DMS53 treated with DMSO at 0.1 percent for 48 hours (cell line): ENCODE data around the gene RBCK1.
"Not testable (repeated sequence)": the region's sequence is repeated elsewhere in the genome, so short reads cannot be mapped to it uniquely, and the experiment has no call there.

Experiments used
- DNase-seq: peaks from one replicate; lab custom pipeline; 2025; ENCODE audit not compliant: unreplicated experiment; lab: John Stamatoyannopoulos, UW

Gene RBCK1

DNA sequence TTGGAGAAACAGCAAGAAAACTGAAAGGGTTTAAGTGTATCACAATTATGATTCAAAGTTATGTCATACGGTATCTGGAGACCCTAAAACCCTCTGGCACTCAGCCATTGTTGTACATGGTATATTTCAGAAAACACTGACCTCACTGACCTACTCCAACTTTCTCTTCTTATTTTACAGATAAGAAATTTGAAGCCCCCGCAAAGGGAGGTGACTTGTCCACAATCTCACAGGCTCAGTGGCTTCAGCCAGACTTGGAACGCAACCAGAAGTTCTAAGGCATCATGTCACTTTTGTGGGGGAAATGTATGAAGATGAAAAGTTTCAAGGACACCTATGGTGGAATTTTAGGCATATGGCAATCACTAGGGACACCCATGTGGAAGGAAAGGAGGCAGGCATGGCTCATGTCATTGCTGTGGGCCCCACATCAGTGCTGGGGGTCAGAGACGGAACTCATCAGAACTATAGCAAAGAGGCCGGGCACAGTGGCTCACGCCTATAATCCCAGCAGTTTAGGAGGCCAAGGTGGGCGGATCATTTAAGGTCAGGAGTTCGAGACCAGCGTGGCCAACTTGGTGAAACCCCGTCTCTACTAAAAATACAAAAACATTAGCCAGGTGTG, 32.7 kb upstream of the RBCK1 start:
- DNase-seq, result no peak

DNA sequence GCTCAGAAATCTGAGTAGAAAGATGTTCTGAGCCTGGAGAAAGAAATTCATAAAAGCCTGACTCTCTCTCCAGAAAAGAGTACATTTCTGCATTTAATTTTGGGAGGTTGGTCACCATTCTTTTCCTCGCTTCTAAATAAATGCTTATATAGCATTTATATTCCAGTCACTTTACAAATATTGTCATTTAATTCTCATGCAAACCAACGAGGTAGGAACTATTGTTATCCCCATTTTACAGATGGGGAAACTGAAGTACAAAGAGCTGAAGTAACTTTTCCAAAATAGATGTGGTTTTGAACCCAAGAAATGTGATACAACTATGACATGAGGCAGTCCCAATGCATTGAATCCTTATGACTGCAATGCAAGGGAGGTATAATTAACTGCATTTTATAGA, 32.0 kb upstream of the RBCK1 start:
- DNase-seq, result no peak

DNA sequence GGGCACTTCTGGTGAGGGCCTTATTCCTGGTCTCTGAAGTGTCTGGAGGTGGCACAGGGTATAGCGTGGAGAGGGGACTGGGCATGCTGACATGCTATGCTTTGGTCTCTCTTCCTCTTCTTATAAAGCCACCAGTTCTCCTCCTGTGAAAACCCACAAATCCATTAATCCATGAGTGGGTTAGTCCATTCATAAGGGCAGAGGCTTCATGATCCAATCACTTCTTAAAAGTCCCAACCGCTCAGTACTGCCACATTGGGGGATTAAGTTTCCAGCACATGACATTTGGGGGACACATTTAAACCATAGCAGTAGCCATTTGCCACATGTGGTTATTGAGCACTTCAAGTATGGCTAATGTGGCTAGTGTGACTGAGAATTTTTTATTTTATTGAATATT, 31.3 kb upstream of the RBCK1 start:
- no peak for DNase-seq

GRCh38 chr20:377578-377977, 30.5 kb upstream of the RBCK1 start:
- not testable (repeated sequence) for DNase-seq

- no peak for DNase-seq
Observed at GRCh38 chr20:378961-379336, 29.1 kb upstream of the RBCK1 start.

DNA sequence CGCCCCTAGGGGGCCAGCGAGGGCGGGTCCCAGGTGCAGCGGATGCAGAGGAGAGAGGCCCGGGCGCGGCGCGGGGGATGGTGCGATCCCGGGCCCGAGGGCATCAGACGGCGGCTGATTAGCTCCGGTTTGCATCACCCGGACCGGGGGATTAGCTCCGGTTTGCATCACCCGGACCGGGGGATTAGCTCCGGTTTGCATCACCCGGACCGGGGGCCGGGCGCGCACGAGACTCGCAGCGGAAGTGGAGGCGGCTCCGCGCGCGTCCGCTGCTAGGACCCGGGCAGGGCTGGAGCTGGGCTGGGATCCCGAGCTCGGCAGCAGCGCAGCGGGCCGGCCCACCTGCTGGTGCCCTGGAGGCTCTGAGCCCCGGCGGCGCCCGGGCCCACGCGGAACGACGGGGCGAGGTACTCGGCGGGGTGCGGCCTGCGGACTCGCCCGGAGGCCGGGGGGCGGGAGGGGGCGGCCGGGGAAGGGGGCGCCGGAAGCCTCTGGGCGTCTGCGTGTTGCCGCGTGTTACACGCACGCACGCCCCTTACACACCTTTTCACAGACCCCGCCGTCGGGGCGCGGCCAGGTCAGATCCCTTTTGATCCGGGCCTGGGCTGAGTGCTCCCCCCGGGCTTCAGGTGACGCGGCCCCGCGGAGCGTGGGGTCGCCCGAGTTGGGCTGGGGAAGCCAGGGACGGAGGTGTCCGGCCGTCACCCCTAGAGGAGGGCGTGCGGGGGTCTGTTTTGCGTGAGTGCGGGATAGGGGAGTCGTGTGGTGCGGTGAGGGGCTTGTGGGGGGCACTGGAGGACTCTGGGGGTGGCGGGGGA, 27.1 kb upstream of the RBCK1 start:
- peak; percentile 73 for DNase-seq

GRCh38 chr20:381581-382290, 26.4 kb upstream of the RBCK1 start:
- peak; percentile 53 for DNase-seq

DNA sequence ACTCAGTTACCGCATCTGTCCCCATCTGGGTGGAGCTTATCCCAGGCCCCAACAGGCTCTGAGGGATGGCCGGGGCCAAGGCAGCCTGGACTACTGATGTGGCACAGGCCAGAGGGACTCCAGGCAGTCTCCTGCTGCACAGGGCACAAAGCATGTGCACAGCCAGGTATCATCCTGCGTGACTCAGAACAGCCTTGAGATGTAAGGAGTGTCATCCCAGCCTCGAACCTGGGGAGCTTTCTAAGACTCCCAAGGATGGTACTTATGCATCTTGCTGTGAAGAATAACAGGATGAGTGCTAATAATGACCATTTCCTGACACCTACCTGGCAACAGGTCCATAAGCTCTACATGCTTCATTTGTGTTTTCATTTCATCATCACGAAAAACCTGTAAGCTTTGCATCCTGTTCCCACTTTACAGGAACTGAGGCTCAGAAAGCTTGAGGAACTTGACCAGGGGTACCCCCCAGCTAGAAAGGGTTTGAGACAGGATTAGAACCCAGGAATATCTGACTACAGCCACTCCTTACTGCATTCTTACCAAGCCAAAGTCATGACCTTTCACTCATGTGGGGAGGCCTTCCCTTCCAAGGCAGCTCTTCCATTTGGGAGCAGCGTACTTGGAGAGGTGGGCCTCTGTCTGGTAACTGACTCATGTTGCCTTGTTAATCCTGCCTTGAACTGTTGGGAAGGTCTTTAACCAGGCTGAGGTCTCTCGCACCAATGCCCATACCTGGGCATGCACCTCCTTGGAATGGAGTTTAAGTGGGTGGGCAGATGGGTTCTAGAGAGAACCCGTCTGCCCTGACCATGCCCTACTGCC, 25.6 kb upstream of the RBCK1 start:
- no peak for DNase-seq

DNA sequence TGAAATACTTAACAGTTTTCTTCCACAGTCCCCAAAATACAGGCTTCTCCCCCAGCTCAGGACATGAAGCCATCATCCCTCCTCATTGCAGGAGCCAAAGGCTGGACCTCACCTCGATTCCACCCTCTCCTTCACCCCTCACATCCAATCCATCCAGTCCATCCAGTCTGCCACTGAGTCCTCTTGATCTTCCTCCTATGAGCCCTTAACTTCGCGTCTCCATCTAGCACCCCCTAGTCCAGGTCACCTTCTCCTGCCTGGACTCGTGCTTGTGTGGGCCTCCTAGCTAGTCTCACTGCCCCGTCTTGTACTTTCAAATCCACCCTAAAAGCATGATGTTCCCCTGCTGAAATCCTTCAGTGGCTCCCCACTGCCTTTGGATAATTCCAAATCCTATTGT, 24.2 kb upstream of the RBCK1 start:
- no peak for DNase-seq

- no peak for DNase-seq
Observed at GRCh38 chr20:384723-385122, 23.4 kb upstream of the RBCK1 start.

DNA sequence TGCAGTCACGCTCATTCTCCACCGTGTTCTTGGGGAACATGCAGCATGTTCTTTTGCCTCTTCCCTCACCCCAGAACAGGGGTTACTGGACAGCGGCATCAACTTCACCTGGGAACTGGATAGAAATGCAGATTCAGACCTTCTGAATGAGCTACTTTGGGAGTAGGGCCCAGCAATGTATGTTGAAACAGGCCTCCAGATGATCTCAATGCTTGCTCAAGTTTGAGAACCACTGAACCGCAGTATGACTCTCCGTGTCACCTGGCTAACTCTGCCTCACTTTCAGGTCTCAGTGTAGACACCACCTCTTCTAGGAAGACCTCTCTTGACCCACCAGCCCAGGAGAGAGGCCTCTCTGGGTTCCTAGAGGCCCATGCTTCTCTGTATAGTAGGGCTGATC, 22.7 kb upstream of the RBCK1 start:
- no peak for DNase-seq

GRCh38 chr20:386634-387033, 21.5 kb upstream of the RBCK1 start:
- not testable (repeated sequence) for DNase-seq

- no peak for DNase-seq
Observed at GRCh38 chr20:387520-387919, 20.6 kb upstream of the RBCK1 start.

DNA sequence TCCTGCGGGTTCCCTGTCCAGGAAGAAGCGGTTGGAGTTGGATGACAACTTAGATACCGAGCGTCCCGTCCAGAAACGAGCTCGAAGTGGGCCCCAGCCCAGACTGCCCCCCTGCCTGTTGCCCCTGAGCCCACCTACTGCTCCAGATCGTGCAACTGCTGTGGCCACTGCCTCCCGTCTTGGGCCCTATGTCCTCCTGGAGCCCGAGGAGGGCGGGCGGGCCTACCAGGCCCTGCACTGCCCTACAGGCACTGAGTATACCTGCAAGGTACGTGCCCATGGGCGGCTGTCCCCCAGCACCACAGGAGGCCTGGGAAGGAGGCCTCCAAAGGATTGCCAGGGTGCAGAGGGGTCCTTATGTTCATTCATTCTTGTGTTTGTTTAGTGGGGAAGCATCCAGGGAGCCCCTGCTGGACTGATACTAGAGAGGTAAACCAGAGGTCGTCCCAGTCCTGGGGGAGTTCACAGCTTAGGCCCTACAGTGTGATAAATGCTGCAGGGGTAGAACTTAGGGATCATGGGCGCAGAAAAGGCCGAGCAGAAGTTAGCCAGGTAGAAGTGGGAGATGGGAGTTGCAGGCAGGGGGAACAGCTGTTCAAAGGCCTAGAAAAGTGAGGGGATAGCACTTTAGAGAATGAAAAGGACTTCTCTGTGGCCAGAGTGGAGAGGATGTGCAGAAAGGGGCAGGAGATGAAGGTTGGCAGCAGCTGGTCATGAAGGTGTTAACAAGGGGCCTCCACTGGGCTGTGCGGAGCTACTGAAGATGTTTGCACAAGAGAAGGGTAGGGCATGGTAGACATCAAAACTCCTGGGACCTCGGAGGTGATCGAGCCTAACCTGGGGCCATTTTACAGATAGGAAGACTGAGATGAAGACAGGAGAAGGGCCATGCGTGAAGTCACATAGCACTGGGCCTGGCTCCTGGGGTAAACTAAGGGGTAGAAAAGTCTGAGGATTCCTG, 19.8 kb upstream of the RBCK1 start:
- DNase-seq, result no peak

GRCh38 chr20:389220-389619, 18.9 kb upstream of the RBCK1 start:
- no peak for DNase-seq

DNA sequence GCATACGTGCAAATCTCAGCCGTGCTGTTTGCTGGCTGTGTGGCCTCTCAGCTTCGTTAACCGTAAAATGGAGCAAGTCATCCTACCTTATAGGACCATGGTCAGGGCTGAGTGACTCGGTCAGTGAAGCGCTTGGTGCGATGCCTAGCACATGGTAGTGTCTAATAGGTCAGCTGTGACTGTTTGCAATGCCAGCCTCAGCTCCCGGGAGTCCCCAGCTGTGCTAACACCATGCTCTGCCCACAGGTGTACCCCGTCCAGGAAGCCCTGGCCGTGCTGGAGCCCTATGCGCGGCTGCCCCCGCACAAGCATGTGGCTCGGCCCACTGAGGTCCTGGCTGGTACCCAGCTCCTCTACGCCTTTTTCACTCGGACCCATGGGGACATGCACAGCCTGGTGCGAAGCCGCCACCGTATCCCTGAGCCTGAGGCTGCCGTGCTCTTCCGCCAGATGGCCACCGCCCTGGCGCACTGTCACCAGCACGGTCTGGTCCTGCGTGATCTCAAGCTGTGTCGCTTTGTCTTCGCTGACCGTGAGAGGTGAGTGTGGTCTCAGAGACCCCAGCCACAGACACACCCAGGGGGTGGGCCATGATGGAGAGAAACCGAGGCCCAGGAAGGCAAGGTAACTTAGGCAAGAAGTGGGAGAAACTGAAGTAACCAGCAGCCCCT, 16.9 kb upstream of the RBCK1 start:
- no peak for DNase-seq

DNA sequence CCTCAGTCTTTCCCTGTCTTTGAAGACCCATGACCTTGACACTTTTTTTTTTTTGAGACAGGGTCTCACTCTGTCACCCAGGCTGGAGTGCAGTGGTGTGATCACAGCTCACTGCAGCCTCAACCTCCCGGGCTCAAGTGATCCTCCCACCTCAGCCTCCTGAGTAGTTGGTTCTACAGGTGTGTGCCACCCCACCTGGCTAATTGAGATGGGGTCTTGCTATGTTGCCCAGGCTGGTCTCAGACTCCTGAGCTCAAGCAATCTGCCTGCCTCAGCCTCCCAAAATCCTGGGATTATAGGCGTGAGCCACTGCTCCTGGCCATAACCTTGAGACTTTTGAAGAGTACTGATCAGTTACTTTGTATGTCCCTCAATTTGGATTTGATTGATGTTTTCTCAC, 14.8 kb upstream of the RBCK1 start:
- DNase-seq, result not testable (repeated sequence)

DNA sequence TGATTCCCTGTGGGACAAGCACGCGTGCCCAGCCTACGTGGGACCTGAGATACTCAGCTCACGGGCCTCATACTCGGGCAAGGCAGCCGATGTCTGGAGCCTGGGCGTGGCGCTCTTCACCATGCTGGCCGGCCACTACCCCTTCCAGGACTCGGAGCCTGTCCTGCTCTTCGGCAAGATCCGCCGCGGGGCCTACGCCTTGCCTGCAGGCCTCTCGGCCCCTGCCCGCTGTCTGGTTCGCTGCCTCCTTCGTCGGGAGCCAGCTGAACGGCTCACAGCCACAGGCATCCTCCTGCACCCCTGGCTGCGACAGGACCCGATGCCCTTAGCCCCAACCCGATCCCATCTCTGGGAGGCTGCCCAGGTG, 11.9 kb upstream of the RBCK1 start:
- no peak for DNase-seq

DNA sequence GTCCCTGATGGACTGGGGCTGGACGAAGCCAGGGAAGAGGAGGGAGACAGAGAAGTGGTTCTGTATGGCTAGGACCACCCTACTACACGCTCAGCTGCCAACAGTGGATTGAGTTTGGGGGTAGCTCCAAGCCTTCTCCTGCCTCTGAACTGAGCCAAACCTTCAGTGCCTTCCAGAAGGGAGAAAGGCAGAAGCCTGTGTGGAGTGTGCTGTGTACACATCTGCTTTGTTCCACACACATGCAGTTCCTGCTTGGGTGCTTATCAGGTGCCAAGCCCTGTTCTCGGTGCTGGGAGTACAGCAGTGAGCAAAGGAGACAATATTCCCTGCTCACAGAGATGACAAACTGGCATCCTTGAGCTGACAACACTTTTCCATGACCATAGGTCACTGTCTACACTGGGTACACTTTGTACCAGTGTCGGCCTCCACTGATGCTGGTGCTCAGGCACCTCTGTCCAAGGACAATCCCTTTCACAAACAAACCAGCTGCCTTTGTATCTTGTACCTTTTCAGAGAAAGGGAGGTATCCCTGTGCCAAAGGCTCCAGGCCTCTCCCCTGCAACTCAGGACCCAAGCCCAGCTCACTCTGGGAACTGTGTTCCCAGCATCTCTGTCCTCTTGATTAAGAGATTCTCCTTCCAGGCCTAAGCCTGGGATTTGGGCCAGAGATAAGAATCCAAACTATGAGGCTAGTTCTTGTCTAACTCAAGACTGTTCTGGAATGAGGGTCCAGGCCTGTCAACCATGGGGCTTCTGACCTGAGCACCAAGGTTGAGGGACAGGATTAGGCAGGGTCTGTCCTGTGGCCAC, 11.3 kb upstream of the RBCK1 start:
- DNase-seq, result no peak
